OCI-LY7 (cell line): ENCODE results near the gene CHKA.

Experiments used
- EZH2phosphoT487 ChIP-seq: fragments of 200-600 bp; sonication (generic); IDR thresholded peaks from 2 replicates; pipeline ENCODE4 v1.6.1; 2018; ENCODE audit warnings: low read depth, borderline replicate concordance, mild to moderate bottlenecking, mixed run types, antibody characterized with exemption, low read length, moderate library complexity, mixed read lengths
- TF ChIP-seq, protein P1 (sequence below): fragments of 200-600 bp; sonication (generic); conservative IDR thresholded peaks from 2 replicates; pipeline ENCODE4 v1.5.1; 2014; ENCODE audit warnings: mild to moderate bottlenecking, antibody characterized with exemption, low read length, moderate library complexity, mixed read lengths

DNA sequence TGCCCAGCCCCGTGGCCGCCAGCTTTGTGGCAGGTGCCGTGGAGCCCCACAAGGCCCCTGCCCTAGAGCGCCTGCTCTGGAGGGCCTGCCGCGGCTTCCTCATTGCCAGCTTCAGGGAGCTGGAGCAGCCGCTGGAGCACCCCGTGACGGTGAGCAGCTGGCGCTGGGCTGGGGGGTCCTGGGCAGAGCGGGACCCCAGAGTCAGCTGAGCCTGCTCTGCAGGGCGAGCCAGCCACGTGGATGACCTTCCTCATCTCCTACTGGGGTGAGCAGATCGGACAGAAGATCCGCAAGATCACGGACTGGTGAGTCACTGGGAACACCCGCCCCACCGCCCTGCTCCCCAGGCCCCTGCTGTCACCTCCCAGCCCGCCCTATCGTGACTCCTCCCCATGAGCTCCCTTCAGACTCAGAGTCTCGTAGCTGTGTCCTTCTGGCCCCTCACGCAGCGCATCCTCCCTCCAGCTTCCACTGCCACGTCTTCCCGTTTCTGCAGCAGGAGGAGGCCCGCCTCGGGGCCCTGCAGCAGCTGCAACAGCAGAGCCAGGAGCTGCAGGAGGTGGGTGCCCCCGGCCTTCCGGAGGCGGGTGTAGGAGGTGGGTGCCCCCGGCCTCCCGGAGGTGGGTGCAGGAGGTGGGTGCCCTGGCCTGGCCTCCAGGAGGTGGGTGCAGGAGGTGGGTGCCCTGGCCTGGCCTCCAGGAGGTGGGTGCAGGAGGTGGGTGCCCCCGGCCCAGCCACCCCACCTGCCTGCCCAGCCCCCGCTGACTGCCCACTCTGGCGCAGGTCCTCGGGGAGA, 77.6 kb downstream of the CHKA start:
- TF ChIP-seq, protein P1, sequence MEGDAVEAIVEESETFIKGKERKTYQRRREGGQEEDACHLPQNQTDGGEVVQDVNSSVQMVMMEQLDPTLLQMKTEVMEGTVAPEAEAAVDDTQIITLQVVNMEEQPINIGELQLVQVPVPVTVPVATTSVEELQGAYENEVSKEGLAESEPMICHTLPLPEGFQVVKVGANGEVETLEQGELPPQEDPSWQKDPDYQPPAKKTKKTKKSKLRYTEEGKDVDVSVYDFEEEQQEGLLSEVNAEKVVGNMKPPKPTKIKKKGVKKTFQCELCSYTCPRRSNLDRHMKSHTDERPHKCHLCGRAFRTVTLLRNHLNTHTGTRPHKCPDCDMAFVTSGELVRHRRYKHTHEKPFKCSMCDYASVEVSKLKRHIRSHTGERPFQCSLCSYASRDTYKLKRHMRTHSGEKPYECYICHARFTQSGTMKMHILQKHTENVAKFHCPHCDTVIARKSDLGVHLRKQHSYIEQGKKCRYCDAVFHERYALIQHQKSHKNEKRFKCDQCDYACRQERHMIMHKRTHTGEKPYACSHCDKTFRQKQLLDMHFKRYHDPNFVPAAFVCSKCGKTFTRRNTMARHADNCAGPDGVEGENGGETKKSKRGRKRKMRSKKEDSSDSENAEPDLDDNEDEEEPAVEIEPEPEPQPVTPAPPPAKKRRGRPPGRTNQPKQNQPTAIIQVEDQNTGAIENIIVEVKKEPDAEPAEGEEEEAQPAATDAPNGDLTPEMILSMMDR, result no peak
- TF ChIP-seq EZH2phosphoT487, result no peak
